Hepatocyte (in vitro differentiated cells): ENCODE data around the gene CD36. TPM values are rescaled to one million over a fixed set of nuclear protein-coding genes. Genes with fewer than 3 reads are reported as not detected.

Experiments
- DNase-seq: peaks from one replicate; pipeline ENCODE4 v3.0.0-alpha.2; 2016; ENCODE audit warnings: low spot score
- H2AFZ ChIP-seq: fragments of 200-600 bp; sonication (generic); 2 replicates; pipeline ENCODE4 v1.6.0; 2016; ENCODE audit warnings: antibody characterized with exemption, mild to moderate bottlenecking
- H3K27ac ChIP-seq: fragments of 200-600 bp; sonication (generic); 2 replicates; pipeline ENCODE4 v1.5.1; 2016; ENCODE audit warnings: mild to moderate bottlenecking
- H3K27me3 ChIP-seq: fragments of 200-600 bp; sonication (generic); 2 replicates; pipeline ENCODE4 v1.6.1; 2016
- H3K36me3 ChIP-seq: fragments of 200-600 bp; sonication (generic); replicated peaks from 2 replicates; pipeline ENCODE4 v1.5.1; 2016; ENCODE audit warnings: low read depth; ENCODE audit not compliant: insufficient read depth
- H3K4me1 ChIP-seq: fragments of 200-600 bp; sonication (generic); 2 replicates; pipeline ENCODE4 v1.5.1; 2016; ENCODE audit warnings: mild to moderate bottlenecking, moderate library complexity; ENCODE audit not compliant: insufficient read depth
- H3K4me2 ChIP-seq: fragments of 200-600 bp; sonication (generic); 2 replicates; pipeline ENCODE4 v1.6.0; 2016
- H3K4me3 ChIP-seq: fragments of 200-600 bp; sonication (generic); 2 replicates; pipeline ENCODE4 v1.5.1; 2016; ENCODE audit warnings: mild to moderate bottlenecking
- H3K79me2 ChIP-seq: fragments of 200-600 bp; sonication (generic); 2 replicates; pipeline ENCODE4 v1.6.0; 2017; ENCODE audit warnings: mild to moderate bottlenecking
- H3K9me2 ChIP-seq: fragments of 200-600 bp; sonication (generic); replicated peaks from 2 replicates; pipeline ENCODE4 v1.6.0; 2017; ENCODE audit warnings: mild to moderate bottlenecking; ENCODE audit not compliant: insufficient read depth
- H3K9me3 ChIP-seq: fragments of 200-600 bp; sonication (generic); 2 replicates; pipeline ENCODE4 v1.5.1; 2016; ENCODE audit warnings: low read depth, mild to moderate bottlenecking
- H4K20me1 ChIP-seq: fragments of 200-600 bp; sonication (generic); 2 replicates; pipeline ENCODE4 v1.6.0; 2016; ENCODE audit warnings: mild to moderate bottlenecking; ENCODE audit not compliant: insufficient read depth, poor library complexity, severe bottlenecking
- CTCF ChIP-seq: fragments of 200-600 bp; sonication (generic); IDR thresholded peaks from 2 replicates; pipeline ENCODE4 v1.5.1; 2016; ENCODE audit warnings: antibody characterized with exemption, mild to moderate bottlenecking; ENCODE audit not compliant: poor library complexity
- EZH2 ChIP-seq: fragments of 200-600 bp; sonication (generic); IDR thresholded peaks from 2 replicates; pipeline ENCODE4 v1.6.1; 2016; ENCODE audit warnings: antibody characterized with exemption, mild to moderate bottlenecking, borderline replicate concordance
- EZH2phosphoT487 ChIP-seq: fragments of 200-600 bp; sonication (generic); IDR thresholded peaks from one replicate; pipeline ENCODE4 v1.6.1; 2018; ENCODE audit warnings: antibody characterized with exemption, mild to moderate bottlenecking, low read depth, moderate library complexity; ENCODE audit not compliant: unreplicated experiment, severe bottlenecking
- WGBS: methylation state at CpG from one replicate; pipeline ENCODE4 v1.1.6; 2016; ENCODE audit warnings: low lambda C conversion rate; ENCODE audit errors: missing lambda C conversion rate; 5-methylcytosine and 5-hydroxymethylcytosine counted together
- polyA plus RNA-seq: library from polyadenylated mRNA; unstranded; fragments of >200 nt; fragmentation: Nextera tagmentation; extraction: Ambion mirVana; gene quantifications from 2 replicates; pipeline ENCODE4 v1.2.1, GENCODE V29; 2016
- total RNA-seq: library from RNA; depleted of rRNA; stranded (reverse); fragments of >200 nt; gene quantifications from 2 replicates; pipeline ENCODE4 v1.2.3, GENCODE V29; 2014

CD36 gene
- total and polyA plus RNA-seq, 2 experiments from 2014 or later: 5.4 to 22.6 TPM

GRCh38 chr7:80611779-80612178, 26.7 kb upstream of the CD36 start:
- no peaks in the 10 kb centered on the region for H3K79me2 ChIP-seq
- no peaks in the 10 kb centered on the region for H3K36me3 ChIP-seq
- peaks cover 31% of the 10 kb centered on the region for H3K4me1 ChIP-seq
- H2AFZ ChIP-seq: no peak overlapping the region
- no peaks in the 10 kb centered on the region for H3K9me2 ChIP-seq
- WGBS: 47% methylated on average over 2 of the region's 2 CpGs
- DNase-seq: peak; percentile 40
- no peaks in the 10 kb centered on the region for H4K20me1 ChIP-seq
- TF ChIP-seq EZH2phosphoT487: no peak
- no peak for TF ChIP-seq EZH2
- TF ChIP-seq CTCF: no peak
- H3K4me2 ChIP-seq: peak overlapping the region; percentile 3
- H3K27me3 ChIP-seq: no peaks in the 10 kb centered on the region
- H3K9me3 ChIP-seq: no peaks in the 10 kb centered on the region
- H3K4me3 ChIP-seq: no peak overlapping the region
- H3K27ac ChIP-seq: peak overlapping the region; percentile 5

- no peak for DNase-seq
- no peaks in the 10 kb centered on the region for H3K9me3 ChIP-seq
- H3K27ac ChIP-seq: no peak overlapping the region
- no peak overlapping the region for H3K4me2 ChIP-seq
- no peaks in the 10 kb centered on the region for H3K9me2 ChIP-seq
- no peaks in the 10 kb centered on the region for H4K20me1 ChIP-seq
- H3K79me2 ChIP-seq: no peaks in the 10 kb centered on the region
- H3K27me3 ChIP-seq: no peaks in the 10 kb centered on the region
- H3K4me1 ChIP-seq: peaks cover 29% of the 10 kb centered on the region
- no peak for TF ChIP-seq EZH2phosphoT487
- no peak for TF ChIP-seq EZH2
- TF ChIP-seq CTCF: no peak
- no peak overlapping the region for H3K4me3 ChIP-seq
- H2AFZ ChIP-seq: no peak overlapping the region
- no peaks in the 10 kb centered on the region for H3K36me3 ChIP-seq
These were observed 25.6 kb upstream of the CD36 start for GRCh38 chr7:80612880-80613279.

DNA sequence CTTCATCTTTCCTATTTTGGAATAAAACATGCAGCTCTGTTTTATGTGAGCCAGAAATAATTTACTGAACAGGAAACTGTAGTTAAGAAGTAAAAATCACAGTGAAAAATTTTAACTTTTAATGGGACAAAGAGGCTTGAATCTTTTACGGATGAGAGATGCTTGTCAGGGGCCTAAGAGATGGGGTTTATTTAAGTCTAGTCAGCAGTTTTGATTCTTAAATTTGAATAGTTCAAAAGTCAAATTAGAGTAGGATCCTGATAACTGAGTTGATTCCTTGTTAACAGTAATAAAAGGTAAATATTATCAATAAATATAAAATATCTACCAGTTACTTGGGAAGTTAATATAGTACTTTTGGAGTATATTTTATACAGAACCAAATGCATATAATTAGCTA, 24.9 kb upstream of the CD36 start:
- Histone ChIP-seq H4K20me1 (no peaks in the 10 kb centered on the region), H2AFZ (no peak overlapping the region), H3K9me2 (no peaks in the 10 kb centered on the region), H3K9me3 (no peaks in the 10 kb centered on the region), H3K4me1 (peaks cover 23% of the 10 kb centered on the region), H3K4me2 (no peak overlapping the region), H3K27me3 (no peaks in the 10 kb centered on the region), H3K79me2 (no peaks in the 10 kb centered on the region), H3K27ac (no peak overlapping the region), H3K4me3 (no peak overlapping the region), H3K36me3 (no peaks in the 10 kb centered on the region)
- WGBS: 97% methylated on average over 1 of the region's 1 CpG
- no peak for DNase-seq
- TF ChIP-seq EZH2 (no peak), CTCF (no peak), EZH2phosphoT487 (no peak)

- H3K36me3 ChIP-seq: no peaks in the 10 kb centered on the region
- DNase-seq: no peak
- H3K27me3 ChIP-seq: no peaks in the 10 kb centered on the region
- H4K20me1 ChIP-seq: no peaks in the 10 kb centered on the region
- H3K9me2 ChIP-seq: no peaks in the 10 kb centered on the region
- no peak overlapping the region for H3K27ac ChIP-seq
- no peak overlapping the region for H3K4me3 ChIP-seq
- no peak overlapping the region for H2AFZ ChIP-seq
- no peaks in the 10 kb centered on the region for H3K9me3 ChIP-seq
- H3K4me2 ChIP-seq: no peak overlapping the region
- peaks cover 18% of the 10 kb centered on the region for H3K4me1 ChIP-seq
- no peak for TF ChIP-seq EZH2
- WGBS: 77% methylated on average over 5 of the region's 5 CpGs
- H3K79me2 ChIP-seq: no peaks in the 10 kb centered on the region
These were observed 23.6 kb upstream of the CD36 start for GRCh38 chr7:80614851-80615271.
